Calu3 (cell line): ENCODE data around the gene STPG4. TPM values are rescaled to one million over a fixed set of nuclear protein-coding genes. Genes with fewer than 3 reads are reported as not detected.
A peak's percentile ranks its signal among the peaks of the same experiment; 100 is the strongest.

Experiments
- BruUV-seq: library from RNA; stranded (reverse); fragments of 400-500 nt; replicated peaks from 2 replicates; lab custom pipeline; 2021; lab: Mats Ljungman, UMichigan
- CTCF ChIA-PET: fragments of 300-600 bp; sonication (Branson Sonifier 250); formaldehyde crosslinking; loops from one replicate; lab custom pipeline; 2022; ENCODE audit warnings: antibody characterized with exemption; lab: Charles Lee
- DNase-seq: peaks from one replicate; pipeline ENCODE4 v3.0.0; 2022
- H3K27ac Mint-ChIP-seq: one replicate; pipeline ENCODE4 v1.8.0; 2022; ENCODE audit warnings: mixed read lengths; ENCODE audit not compliant: unreplicated experiment
- H3K27me3 Mint-ChIP-seq: one replicate; pipeline ENCODE4 v1.8.0; 2022; ENCODE audit warnings: mixed read lengths; ENCODE audit not compliant: unreplicated experiment
- H3K36me3 Mint-ChIP-seq: one replicate; pipeline ENCODE4 v1.8.0; 2022; ENCODE audit warnings: mild to moderate bottlenecking, moderate library complexity, mixed read lengths; ENCODE audit not compliant: insufficient read depth, unreplicated experiment
- H3K4me1 Mint-ChIP-seq: one replicate; pipeline ENCODE4 v1.8.0; 2022; ENCODE audit warnings: mild to moderate bottlenecking, low read depth, mixed read lengths; ENCODE audit not compliant: unreplicated experiment
- H3K4me3 Mint-ChIP-seq: one replicate; pipeline ENCODE4 v1.8.0; 2022; ENCODE audit warnings: mild to moderate bottlenecking, low read depth, moderate library complexity, mixed read lengths; ENCODE audit not compliant: unreplicated experiment
- H3K9me3 Mint-ChIP-seq: one replicate; pipeline ENCODE4 v1.8.0; 2022; ENCODE audit warnings: low read depth, mixed read lengths; ENCODE audit not compliant: unreplicated experiment
- CTCF ChIP-seq: fragments of 200-600 bp; IDR thresholded peaks from one replicate; pipeline ENCODE4 v1.8.0; 2022; ENCODE audit warnings: antibody characterized with exemption; ENCODE audit not compliant: unreplicated experiment
- intact Hi-C: fragments of 100-400 bp; cut with micrococcal nuclease; formaldehyde crosslinking; loops from one replicate; pipeline ENCODE4 v1.10.0; 2022; ENCODE audit not compliant: unreplicated experiment
- total RNA-seq: library from RNA; stranded (reverse); gene quantifications from 2 replicates; pipeline ENCODE4 v1.2.3, GENCODE V29; 2022

STPG4 gene
- total RNA-seq, 1 experiment from 2014 or later: 12.7 TPM

DNA sequence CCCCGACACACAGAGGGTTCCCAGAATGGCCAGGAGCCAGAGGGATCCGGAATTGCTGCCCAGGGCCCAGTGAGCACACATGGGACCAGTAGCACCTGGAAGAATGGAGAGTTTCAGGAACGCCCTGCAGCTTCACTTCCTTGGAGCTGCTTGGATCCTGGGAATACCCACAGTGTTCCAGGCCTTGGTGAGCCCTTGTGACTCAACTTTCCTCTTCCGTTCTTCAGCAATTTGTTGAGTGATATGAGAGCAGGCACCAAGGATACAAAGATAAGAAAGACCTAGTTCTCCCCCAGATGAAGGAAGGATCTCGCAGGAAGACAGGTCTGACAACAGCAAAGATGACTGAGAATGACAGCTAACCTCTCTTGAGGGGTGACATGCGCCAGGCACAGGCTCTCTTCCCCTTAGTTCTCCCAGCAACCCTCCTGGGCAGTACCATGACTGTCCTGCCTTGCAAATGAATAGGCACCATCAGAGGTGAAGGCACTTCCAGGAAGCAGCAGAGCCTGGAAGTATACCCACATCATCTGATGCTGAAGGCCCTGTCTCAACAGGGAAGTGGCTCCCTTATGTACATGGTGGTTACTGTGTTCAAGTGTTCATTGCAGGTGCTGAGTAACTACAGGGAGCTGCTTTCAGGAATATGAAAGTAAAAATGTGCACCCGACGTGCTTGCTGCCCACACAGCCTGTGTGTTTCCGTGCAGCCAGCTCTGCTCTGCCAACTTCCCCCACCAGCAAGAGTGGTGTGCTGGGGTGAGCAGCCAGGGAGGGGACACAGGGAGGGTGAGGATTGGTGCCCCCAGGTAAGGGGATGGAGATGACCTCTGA lies 116.2 kb downstream of the STPG4 start:
- no peak overlapping the region for H3K4me3 Mint-ChIP-seq
- BruUV-seq: no TSS peak
- no peak for DNase-seq
- peak overlapping the region; percentile 7 for H3K27ac Mint-ChIP-seq
- no peak for TF ChIP-seq CTCF
- H3K36me3 Mint-ChIP-seq: peaks cover 50% of the 10 kb centered on the region
- no peaks in the 10 kb centered on the region for H3K27me3 Mint-ChIP-seq
- H3K9me3 Mint-ChIP-seq: no peaks in the 10 kb centered on the region
- peaks cover 75% of the 10 kb centered on the region for H3K4me1 Mint-ChIP-seq
- CTCF ChIA-PET: interaction anchor here (0.6 kb wide), 1 partner anchor 71 kb away, joined by 5 read pairs; no protein-coding TSS in a partner anchor
- intact Hi-C loops: no loop called here

GRCh38 chr2:47037678-47038077 lies 117.4 kb downstream of the STPG4 start:
- DNase-seq: no peak
- Mint-ChIP-seq H3K4me1 (peaks cover 75% of the 10 kb centered on the region), H3K4me3 (no peak overlapping the region), H3K27ac (no peak overlapping the region), H3K27me3 (no peaks in the 10 kb centered on the region), H3K9me3 (no peaks in the 10 kb centered on the region), H3K36me3 (peaks cover 49% of the 10 kb centered on the region)
- no peak for TF ChIP-seq CTCF
- BruUV-seq: no TSS peak
- CTCF ChIA-PET: no interaction called here
- intact Hi-C loops: no loop called here

Other genes with a start within 250 kb of the STPG4 start
- gene MCFD2, start 239.5 kb downstream of the STPG4 start, total RNA-seq: 99.8 and 108 TPM in 2 replicates
- 26.2 and 28.4 TPM in 2 replicates for gene TTC7A, start 214.1 kb downstream of the STPG4 start, total RNA-seq
- gene CALM2, start 21.2 kb upstream of the STPG4 start, total RNA-seq: 756 and 782 TPM in 2 replicates
- gene EPCAM, start 214.0 kb upstream of the STPG4 start, total RNA-seq: 455 and 465 TPM in 2 replicates
- gene MSH2, start 247.8 kb upstream of the STPG4 start, total RNA-seq: 47.2 and 55.3 TPM in 2 replicates